Nephron progenitor cell (in vitro differentiated cells): ENCODE results near the gene SLC8A2.
A peak's percentile ranks its signal among the peaks of the same experiment; 100 is the strongest.

Experiments used
- DNase-seq: peaks from one replicate; pipeline ENCODE4 v3.0.0; 2021
- H3K27ac Mint-ChIP-seq: 2 replicates; pipeline ENCODE4 v1.8.0; 2021; ENCODE audit warnings: mild to moderate bottlenecking, moderate library complexity, mixed read lengths
- H3K27me3 Mint-ChIP-seq: 2 replicates; pipeline ENCODE4 v1.8.0; 2021; ENCODE audit warnings: mild to moderate bottlenecking, low read depth, mixed read lengths; ENCODE audit not compliant: poor library complexity
- H3K36me3 Mint-ChIP-seq: 2 replicates; pipeline ENCODE4 v1.8.0; 2021; ENCODE audit warnings: low read depth, mixed read lengths
- H3K4me1 Mint-ChIP-seq: 2 replicates; pipeline ENCODE4 v1.8.0; 2021; ENCODE audit warnings: mixed read lengths
- H3K4me3 Mint-ChIP-seq: 2 replicates; pipeline ENCODE4 v1.8.0; 2021; ENCODE audit warnings: mild to moderate bottlenecking, moderate library complexity, mixed read lengths
- H3K9me3 Mint-ChIP-seq: 2 replicates; pipeline ENCODE4 v1.8.0; 2021; ENCODE audit warnings: mild to moderate bottlenecking, moderate library complexity, mixed read lengths
- CTCF ChIP-seq: fragments of 200-600 bp; sonication (generic); IDR thresholded peaks from 2 replicates; pipeline ENCODE4 v1.5.0; 2021; ENCODE audit warnings: antibody characterized with exemption

The SLC8A2 gene

GRCh38 chr19:47483800-47484690 lies 12.4 kb upstream of the SLC8A2 start, which contains the start of gene KPTN:
Gene KPTN, minus strand, starts transcription at chr19:47484219. Its CDS starts 59 bp downstream, at chr19:47484160.
- peak; percentile 89 for DNase-seq
- Mint-ChIP-seq H3K4me3 (peak within 1 kb of the TSS; percentile 91), H3K36me3 (no peaks in the 10 kb centered on the region), H3K27ac (peak within 1 kb of the TSS; percentile 99), H3K9me3 (peaks cover 8% of the 10 kb centered on the region), H3K4me1 (peaks cover 46% of the 10 kb centered on the region), H3K27me3 (peaks cover 44% of the 10 kb centered on the region)
- TF ChIP-seq CTCF = peak; percentile 90

GRCh38 chr19:47483200-47483599 lies 11.5 kb upstream of the SLC8A2 start:
- peaks cover 8% of the 10 kb centered on the region for H3K9me3 Mint-ChIP-seq
- peak overlapping the region; percentile 91 for H3K4me3 Mint-ChIP-seq

GRCh38 chr19:47481460-47482052 lies 9.9 kb upstream of the SLC8A2 start:
- Mint-ChIP-seq H3K36me3 (peaks cover 4% of the 10 kb centered on the region), H3K4me3 (no peak overlapping the region), H3K27me3 (peaks cover 61% of the 10 kb centered on the region), H3K4me1 (peaks cover 36% of the 10 kb centered on the region), H3K27ac (no peak overlapping the region), H3K9me3 (peaks cover 8% of the 10 kb centered on the region)
- DNase-seq = no peak
- no peak for TF ChIP-seq CTCF

More at GRCh38 chr19:47483200-47483599, 11.5 kb upstream of the SLC8A2 start:
- H3K36me3 Mint-ChIP-seq = peaks cover 4% of the 10 kb centered on the region
- no peak for DNase-seq
- H3K27me3 Mint-ChIP-seq = peaks cover 51% of the 10 kb centered on the region
- TF ChIP-seq CTCF = no peak
- peaks cover 46% of the 10 kb centered on the region for H3K4me1 Mint-ChIP-seq
- no peak overlapping the region for H3K27ac Mint-ChIP-seq

- Mint-ChIP-seq H3K27ac (no peak overlapping the region), H3K4me1 (peaks cover 30% of the 10 kb centered on the region), H3K27me3 (peaks cover 61% of the 10 kb centered on the region), H3K36me3 (peaks cover 4% of the 10 kb centered on the region), H3K4me3 (peak overlapping the region; percentile 34), H3K9me3 (peaks cover 8% of the 10 kb centered on the region)
- TF ChIP-seq CTCF = no peak
- DNase-seq = no peak
Observed at GRCh38 chr19:47480658-47481057, 9.0 kb upstream of the SLC8A2 start.

- peaks cover 23% of the 10 kb centered on the region for H3K4me1 Mint-ChIP-seq
- H3K9me3 Mint-ChIP-seq = peaks cover 8% of the 10 kb centered on the region
- peaks cover 4% of the 10 kb centered on the region for H3K36me3 Mint-ChIP-seq
- H3K27ac Mint-ChIP-seq = no peak overlapping the region
- H3K4me3 Mint-ChIP-seq = peak overlapping the region; percentile 34
- peaks cover 61% of the 10 kb centered on the region for H3K27me3 Mint-ChIP-seq
- DNase-seq = peak; percentile 39
- TF ChIP-seq CTCF = no peak
Observed at GRCh38 chr19:47479701-47480503, 8.2 kb upstream of the SLC8A2 start.
